NCI-H2107 treated with DMSO at 0.1 percent for 48 hours (cell line): ENCODE measurements around the gene ASMTL.

Experiments used
- DNase-seq: peaks from one replicate; lab custom pipeline; 2025; ENCODE audit not compliant: unreplicated experiment; lab: John Stamatoyannopoulos, UW

The ASMTL gene

GRCh38 chrX:1357993-1358392, 94.7 kb downstream of the ASMTL start:
- DNase-seq = no peak

GRCh38 chrX:1355131-1356046, 97.3 kb downstream of the ASMTL start:
- DNase-seq = no peak

DNA sequence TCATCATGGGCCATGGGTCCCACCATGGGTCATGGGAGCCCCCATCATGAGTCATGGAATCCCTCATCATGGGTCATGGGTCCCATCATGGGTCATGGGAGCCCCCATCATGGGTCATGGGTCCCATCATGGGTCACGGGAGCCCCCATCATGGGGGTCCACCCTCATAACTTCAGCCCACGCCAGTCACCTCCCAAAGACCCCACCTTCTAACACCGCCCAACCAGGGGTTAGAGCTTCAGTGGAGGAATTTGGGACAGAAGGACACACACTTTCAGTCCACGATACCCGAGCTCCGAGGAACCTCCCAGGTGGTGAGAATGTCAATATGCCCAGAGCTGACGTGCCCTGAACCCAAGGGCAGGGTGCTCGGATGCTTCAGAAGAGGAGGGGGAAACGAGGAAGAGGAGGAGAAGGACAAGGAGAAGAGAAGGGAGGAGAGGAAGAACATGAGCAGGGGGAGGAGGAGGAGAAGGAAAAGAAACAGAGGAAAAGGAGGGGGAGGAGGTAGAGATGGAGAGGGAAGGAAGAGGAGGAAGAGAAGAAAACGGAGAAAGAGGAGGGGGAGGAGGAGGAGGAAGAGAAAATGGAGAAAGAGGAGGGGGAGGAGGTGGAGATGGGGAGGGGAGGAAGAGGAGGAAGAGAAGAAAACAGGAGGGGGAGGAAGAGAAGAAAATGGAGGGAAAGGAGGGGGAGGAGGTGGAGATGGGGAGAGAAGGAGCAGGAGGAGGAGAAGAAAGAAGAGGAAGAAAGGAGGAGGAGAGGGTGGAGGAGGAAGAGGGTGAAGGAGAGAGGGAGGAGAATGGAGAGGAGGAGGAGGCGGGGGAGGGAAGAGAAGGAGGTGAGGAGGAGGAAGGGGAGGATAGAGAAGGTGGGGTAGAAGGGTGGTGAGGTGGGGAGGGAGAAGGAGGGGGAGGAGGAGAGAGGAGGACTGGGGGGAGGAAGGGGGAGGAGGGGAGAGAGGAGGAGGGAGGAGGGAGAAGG, 98.4 kb downstream of the ASMTL start:
- no peak for DNase-seq
